ENCODE results near the gene MAGEL2.

Gene MAGEL2

DNA sequence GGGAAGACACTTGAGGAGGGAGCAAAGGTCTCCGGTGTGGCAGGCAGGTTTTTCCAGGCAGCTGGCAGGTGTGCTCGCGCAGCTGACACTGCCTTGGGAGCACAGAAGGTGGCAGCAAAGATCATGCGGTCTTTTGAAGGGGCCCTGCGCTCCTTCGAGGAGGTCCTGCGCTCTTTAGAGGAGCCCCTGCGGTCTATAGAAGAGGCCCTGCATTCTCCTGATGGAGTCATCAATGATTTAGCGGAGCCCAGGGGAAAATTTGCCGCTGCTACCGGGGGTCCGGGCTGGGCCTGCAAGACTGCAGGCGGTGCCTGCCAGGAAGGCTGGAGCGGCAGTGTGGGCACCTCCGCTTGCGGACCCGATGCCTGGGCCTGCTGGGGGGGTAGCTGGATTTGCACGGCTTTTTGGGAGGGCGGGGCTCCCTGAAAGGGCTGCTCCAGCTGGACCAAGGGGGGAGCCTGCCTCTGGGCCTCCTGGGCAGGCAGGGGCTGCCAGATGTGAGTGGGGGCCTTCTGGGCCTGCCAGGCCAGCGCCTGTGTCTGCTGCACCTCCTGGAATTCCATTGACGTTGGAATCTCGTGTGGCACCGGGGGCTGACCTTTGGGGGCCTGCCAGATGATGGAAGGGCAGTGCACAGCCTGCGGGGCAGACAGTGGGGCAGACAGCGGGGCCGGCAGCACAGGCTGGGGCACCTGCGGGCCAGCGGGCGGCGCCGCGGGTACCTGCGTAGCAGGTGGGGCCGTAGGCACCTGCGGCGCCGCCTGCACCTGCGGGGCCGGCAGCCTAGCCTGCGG is 2.1 kb downstream of the MAGEL2 start:
- no peak overlapping the region for H3K4me3 ChIP-seq (ENCODE audit: low read depth, low read length)
- TF ChIP-seq, protein P1, sequence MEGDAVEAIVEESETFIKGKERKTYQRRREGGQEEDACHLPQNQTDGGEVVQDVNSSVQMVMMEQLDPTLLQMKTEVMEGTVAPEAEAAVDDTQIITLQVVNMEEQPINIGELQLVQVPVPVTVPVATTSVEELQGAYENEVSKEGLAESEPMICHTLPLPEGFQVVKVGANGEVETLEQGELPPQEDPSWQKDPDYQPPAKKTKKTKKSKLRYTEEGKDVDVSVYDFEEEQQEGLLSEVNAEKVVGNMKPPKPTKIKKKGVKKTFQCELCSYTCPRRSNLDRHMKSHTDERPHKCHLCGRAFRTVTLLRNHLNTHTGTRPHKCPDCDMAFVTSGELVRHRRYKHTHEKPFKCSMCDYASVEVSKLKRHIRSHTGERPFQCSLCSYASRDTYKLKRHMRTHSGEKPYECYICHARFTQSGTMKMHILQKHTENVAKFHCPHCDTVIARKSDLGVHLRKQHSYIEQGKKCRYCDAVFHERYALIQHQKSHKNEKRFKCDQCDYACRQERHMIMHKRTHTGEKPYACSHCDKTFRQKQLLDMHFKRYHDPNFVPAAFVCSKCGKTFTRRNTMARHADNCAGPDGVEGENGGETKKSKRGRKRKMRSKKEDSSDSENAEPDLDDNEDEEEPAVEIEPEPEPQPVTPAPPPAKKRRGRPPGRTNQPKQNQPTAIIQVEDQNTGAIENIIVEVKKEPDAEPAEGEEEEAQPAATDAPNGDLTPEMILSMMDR (IDR thresholded peaks at IDR 0.05; ENCODE audit: low read depth, low read length) = no peak

DNA sequence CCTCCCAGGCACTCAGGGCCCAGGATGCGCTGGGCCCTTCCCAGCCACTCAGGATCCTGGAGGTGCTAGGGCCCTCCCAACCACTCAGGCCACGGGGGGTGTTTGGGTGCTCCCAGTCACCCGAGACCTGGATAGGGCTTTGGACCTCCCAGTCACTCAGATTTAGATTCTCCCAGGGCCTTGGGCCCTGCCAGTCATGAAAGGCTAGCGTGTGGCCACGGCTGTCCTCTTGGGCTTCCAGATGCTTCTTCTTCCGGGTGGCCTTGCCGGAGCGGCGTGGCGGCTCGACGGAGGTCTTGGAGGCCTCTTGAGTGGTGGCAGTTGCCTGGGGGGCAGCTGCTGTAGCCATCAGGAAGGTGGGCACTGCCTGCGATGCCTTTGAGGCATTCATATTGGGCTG is 2.8 kb downstream of the MAGEL2 start:
- H3K4me3 ChIP-seq (ENCODE audit: low read depth, low read length) = no peak overlapping the region
- TF ChIP-seq, protein P1 (IDR thresholded peaks at IDR 0.05; ENCODE audit: low read depth, low read length) = no peak

DNA sequence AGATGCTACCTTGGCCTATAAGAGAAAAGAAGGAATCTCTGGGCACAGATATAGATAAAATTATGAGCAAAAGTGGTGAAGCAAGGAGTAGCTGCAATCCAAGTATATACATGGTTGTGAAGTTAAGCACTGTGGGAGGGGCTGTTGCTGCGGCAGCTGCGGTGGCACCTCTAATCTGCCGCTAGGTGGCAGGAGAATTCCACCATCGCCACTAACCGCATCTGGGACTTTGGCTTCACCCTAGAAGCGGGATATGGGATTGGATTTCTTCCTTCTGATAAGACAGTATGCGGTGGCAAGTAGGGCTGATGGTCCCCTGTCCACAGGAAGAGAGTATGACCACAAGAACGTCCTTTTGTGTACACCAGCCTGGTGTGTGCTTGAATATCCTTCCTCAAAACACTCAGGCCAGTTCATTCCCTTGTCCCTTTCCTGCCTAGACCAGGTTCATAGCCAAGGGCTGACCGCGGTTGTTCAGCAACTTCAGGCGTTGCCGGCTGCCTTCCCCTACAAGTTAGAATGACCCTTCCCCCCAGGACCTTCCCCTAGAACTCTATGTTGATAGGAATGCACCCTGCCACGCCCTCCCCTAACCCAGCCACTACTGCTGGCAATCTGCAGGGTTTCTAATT is 5.1 kb downstream of the MAGEL2 start:
- TF ChIP-seq, protein P1 (IDR thresholded peaks at IDR 0.05; ENCODE audit: low read depth, low read length) = peak; percentile 56
- H3K4me3 ChIP-seq (ENCODE audit: low read depth, low read length) = no peak overlapping the region

DNA sequence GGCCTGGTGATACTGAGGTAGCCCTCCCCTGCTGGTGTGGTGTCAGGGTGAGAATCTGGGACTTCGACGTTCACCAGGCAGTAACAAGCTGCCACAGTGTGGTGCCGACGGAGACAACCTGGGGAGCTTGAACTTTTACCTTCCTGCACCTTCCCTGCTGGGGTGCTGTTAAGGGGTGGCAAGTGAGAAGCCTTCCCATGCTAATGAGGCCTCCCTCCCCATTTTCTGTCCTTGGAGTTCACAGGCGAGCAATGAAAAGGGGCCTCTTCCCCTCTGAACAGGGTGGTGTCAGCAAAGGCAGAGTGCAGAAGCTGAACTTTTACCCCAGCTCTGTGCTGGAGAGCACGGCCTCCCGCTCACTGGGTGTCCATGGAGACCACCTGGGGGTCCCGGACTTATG is 13.5 kb downstream of the MAGEL2 start:
- TF ChIP-seq, protein P1 (IDR thresholded peaks at IDR 0.05; ENCODE audit: low read depth, low read length) = no peak
- H3K4me3 ChIP-seq (ENCODE audit: low read depth, low read length) = no peak overlapping the region

DNA sequence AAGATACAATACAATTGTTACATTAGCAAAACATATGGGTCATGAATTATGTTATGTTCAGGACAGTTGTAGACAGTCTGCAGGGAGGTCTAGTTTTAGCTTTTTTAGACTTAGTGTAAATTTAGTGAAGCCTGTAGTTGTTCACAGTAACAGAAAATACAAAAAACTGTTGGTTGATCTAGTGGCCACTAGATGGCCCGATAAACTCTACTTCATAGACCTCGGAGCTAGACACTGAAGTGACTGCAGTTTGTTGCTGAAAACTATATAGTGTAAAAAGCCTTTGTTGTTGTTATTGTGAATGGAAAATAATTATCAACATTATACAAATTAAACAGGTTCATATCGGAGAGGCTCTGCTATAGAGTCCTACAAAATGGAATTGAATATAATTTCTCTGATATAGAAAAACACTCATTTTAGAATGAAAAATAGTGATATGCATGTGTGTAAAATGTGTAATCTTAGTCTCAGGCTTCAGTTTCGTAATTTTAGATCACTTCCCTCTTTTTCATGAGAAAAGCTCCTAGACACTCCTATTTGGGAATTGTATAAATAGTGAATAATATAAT is 18.3 kb downstream of the MAGEL2 start:
- H3K4me3 ChIP-seq (ENCODE audit: low read depth, low read length) = no peak overlapping the region
- TF ChIP-seq, protein P1 (IDR thresholded peaks at IDR 0.05; ENCODE audit: low read depth, low read length) = peak; percentile 17; the same call in 1 of the 2 replicates

DNA sequence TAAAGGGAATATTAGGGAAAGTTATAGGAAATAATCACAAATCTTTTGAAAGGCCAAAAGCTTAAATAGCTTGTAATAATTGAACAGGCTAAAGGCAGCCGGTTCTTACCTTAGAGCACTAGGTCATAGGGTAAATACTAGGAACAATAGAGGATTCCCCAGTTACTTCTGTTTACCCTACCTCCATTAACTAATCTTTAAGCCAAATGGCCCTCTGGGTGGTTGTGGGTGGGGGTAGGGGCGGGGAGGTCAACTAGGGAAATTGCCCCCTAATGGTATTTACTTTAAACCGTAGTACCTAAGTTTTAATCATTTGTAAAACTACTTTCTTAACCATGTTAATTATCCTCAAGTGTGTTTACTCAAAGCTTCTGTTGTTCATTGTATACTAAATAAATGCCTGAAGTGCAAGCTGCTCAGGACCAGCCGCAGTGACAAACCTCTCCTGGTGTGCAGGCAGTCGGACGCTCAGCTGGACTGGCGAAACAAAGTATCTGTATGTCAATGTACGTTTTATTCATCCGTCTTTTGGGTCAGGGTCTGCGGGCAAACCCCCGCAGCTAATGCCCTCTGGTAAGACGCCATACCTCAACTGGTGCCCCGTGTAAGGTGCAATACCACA is 18.9 kb downstream of the MAGEL2 start:
- no peak overlapping the region for H3K4me3 ChIP-seq (ENCODE audit: low read depth, low read length)
- TF ChIP-seq, protein P1 (IDR thresholded peaks at IDR 0.05; ENCODE audit: low read depth, low read length) = no peak

Data from WI38 (cell line).